ENCODE results near the gene VWA3A.
"Not testable (repeated sequence)": the region's sequence is repeated elsewhere in the genome, so short reads cannot be mapped to it uniquely, and the experiment has no call there.

GRCh38 chr16:22111629-22112028, 19.3 kb downstream of the VWA3A start:
- TF ChIP-seq, protein P1, sequence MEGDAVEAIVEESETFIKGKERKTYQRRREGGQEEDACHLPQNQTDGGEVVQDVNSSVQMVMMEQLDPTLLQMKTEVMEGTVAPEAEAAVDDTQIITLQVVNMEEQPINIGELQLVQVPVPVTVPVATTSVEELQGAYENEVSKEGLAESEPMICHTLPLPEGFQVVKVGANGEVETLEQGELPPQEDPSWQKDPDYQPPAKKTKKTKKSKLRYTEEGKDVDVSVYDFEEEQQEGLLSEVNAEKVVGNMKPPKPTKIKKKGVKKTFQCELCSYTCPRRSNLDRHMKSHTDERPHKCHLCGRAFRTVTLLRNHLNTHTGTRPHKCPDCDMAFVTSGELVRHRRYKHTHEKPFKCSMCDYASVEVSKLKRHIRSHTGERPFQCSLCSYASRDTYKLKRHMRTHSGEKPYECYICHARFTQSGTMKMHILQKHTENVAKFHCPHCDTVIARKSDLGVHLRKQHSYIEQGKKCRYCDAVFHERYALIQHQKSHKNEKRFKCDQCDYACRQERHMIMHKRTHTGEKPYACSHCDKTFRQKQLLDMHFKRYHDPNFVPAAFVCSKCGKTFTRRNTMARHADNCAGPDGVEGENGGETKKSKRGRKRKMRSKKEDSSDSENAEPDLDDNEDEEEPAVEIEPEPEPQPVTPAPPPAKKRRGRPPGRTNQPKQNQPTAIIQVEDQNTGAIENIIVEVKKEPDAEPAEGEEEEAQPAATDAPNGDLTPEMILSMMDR (IDR thresholded peaks at IDR 0.05), result not testable (repeated sequence)
- not testable (repeated sequence) for TF ChIP-seq POLR2A (IDR thresholded peaks at IDR 0.05)

Measured in lower leg skin (tissue), 3 donors.